NB4 (cell line): ENCODE results near the gene MSH4.

ENCODE experiments used
- CTCF ChIP-seq: IDR thresholded peaks from one replicate; pipeline ENCODE4 v1.5.1; 2012; ENCODE audit warnings: low read depth, low read length
- MYC ChIP-seq: IDR thresholded peaks from 2 replicates; pipeline ENCODE4 v1.6.1; 2011; ENCODE audit warnings: low read depth, low read length
- POLR2A ChIP-seq: IDR thresholded peaks from 2 replicates; pipeline ENCODE4 v1.6.1; 2011; ENCODE audit warnings: mild to moderate bottlenecking; ENCODE audit not compliant: insufficient read length; ENCODE audit errors: extremely low read depth

GRCh38 chr1:75794382-75794781, 2.3 kb upstream of the MSH4 start:
- TF ChIP-seq CTCF (no peak), POLR2A (no peak), MYC (no peak)
